ENCODE results near the gene CXCR4. TPM values are rescaled to one million over a fixed set of nuclear protein-coding genes. Genes with fewer than 3 reads are reported as not detected.

Gene CXCR4
- total and polyA plus RNA-seq, 10 of the 15 experiments (the other 5 are each of a cell fraction or from before 2014, with no cell fraction given): 31.1 to 749 (median 52.7) TPM

DNA sequence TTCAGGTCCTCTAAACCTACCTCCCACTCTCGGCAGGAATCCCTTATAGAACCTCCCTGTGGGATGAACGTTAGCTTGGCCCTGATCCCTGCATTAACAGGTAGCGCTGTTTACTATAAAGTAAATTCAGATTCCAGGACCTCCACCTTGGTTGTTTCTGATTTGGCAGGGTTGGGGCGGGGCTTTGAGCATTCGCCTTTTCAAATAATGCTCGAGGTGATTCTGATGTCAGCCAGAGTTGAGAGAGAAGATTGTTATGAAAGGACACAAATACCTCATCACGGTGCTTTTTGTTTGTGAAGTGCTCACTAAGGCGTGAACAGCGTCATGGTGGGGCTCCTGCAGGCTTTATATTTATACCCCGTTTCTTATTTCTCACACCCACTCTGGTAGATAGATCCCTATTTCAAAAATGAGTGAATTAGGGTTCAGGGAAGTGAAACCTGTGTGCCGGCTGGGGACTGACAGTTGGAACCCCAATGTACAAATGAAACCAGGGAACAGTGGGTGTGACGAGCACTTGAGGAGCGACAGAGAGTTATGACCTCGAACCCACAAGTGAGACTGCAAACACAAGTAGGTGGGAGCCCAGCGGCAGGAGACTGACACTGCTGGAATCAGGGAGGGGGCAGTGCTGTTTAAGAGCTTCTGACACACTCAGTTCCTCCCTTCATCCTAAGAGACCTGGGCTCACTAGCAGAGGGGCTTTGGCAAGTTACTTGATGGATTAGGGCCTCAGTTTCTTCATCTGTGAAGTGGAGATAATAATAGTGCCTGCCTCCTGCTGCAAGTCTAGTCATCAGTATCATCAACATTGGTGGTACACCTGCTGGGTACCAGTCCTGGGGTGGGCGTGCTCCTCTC is 14.2 kb upstream of the CXCR4 start (continued):
- TF ChIP-seq LARP7 (IDR thresholded peaks at IDR 0.05) (no peak), SREBF2 (IDR thresholded peaks at IDR 0.05; ENCODE audit: low read length) (no peak), CREM (IDR thresholded peaks at IDR 0.05; ENCODE audit: low read depth) (peak; percentile 96), DPF2 (IDR thresholded peaks at IDR 0.05) (peak; percentile 97), ZSCAN29 (IDR thresholded peaks at IDR 0.05) (0 out of 2 replicates have a peak, but pooled peaks have one; percentile 57), RB1 (IDR thresholded peaks at IDR 0.05; ENCODE audit: borderline replicate concordance) (no peak), CHD2 (IDR thresholded peaks at IDR 0.05; ENCODE audit: borderline replicate concordance, low read depth, low read length) (peak; percentile 94), POU2F2 (IDR thresholded peaks at IDR 0.05; ENCODE audit: borderline replicate concordance, low read depth, low read length) (peak; percentile 93), CEBPB (IDR thresholded peaks at IDR 0.05; ENCODE audit: borderline replicate concordance in 1 of 2, low read depth in 2 of 2, low read length in 2 of 2) (peak in 1 of 2 experiments; percentile 92; a peak in 1 of 4 replicates), WRNIP1 (IDR thresholded peaks at IDR 0.05; ENCODE audit: borderline replicate concordance, low read depth, low read length) (no peak)
- TF ChIP-seq, protein P1, sequence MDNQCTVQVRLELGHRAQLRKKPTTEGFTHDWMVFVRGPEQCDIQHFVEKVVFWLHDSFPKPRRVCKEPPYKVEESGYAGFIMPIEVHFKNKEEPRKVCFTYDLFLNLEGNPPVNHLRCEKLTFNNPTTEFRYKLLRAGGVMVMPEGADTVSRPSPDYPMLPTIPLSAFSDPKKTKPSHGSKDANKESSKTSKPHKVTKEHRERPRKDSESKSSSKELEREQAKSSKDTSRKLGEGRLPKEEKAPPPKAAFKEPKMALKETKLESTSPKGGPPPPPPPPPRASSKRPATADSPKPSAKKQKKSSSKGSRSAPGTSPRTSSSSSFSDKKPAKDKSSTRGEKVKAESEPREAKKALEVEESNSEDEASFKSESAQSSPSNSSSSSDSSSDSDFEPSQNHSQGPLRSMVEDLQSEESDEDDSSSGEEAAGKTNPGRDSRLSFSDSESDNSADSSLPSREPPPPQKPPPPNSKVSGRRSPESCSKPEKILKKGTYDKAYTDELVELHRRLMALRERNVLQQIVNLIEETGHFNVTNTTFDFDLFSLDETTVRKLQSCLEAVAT (IDR thresholded peaks at IDR 0.05): peak; percentile 85

All from GM12878 (cell line).